NCI-H2171 (cell line): ENCODE results near the gene AANAT.

Experiments
- DNase-seq: peaks from one replicate; lab custom pipeline; 2025; lab: John Stamatoyannopoulos, UW

The AANAT gene

GRCh38 chr17:76467366-76467765 lies at the start of gene AANAT:
Gene AANAT, plus strand, starts transcription at chr17:76467603. Its CDS starts 1,144 bp downstream, at chr17:76468747.
- DNase-seq: peak; percentile 30

GRCh38 chr17:76419576-76420260 lies 47.7 kb upstream of the AANAT start:
- DNase-seq: no peak

GRCh38 chr17:76420356-76421043 lies 46.9 kb upstream of the AANAT start:
- DNase-seq: no peak

- DNase-seq: no peak
Observed at GRCh38 chr17:76421044-76421407, 46.4 kb upstream of the AANAT start.

GRCh38 chr17:76422406-76422805 lies 45.0 kb upstream of the AANAT start:
- DNase-seq: no peak

GRCh38 chr17:76422860-76423259 lies 44.5 kb upstream of the AANAT start:
- DNase-seq: no peak

- no peak for DNase-seq
Observed at GRCh38 chr17:76426853-76427252, 40.5 kb upstream of the AANAT start.

GRCh38 chr17:76427501-76428231 lies 39.7 kb upstream of the AANAT start:
- DNase-seq: no peak

GRCh38 chr17:76428511-76428910 lies 38.9 kb upstream of the AANAT start:
- DNase-seq: no peak

- no peak for DNase-seq
Observed at GRCh38 chr17:76431509-76431908, 35.9 kb upstream of the AANAT start.

GRCh38 chr17:76432004-76432403 lies 35.4 kb upstream of the AANAT start:
- no peak for DNase-seq

GRCh38 chr17:76432712-76433336 lies 34.6 kb upstream of the AANAT start:
- no peak for DNase-seq

GRCh38 chr17:76433693-76434092 lies 33.7 kb upstream of the AANAT start:
- no peak for DNase-seq

- no peak for DNase-seq
Observed at GRCh38 chr17:76434870-76435269, 32.5 kb upstream of the AANAT start.

- DNase-seq: no peak
Observed at GRCh38 chr17:76435751-76436150, 31.7 kb upstream of the AANAT start.

- DNase-seq: no peak
Observed at GRCh38 chr17:76437467-76438402, 29.7 kb upstream of the AANAT start.

GRCh38 chr17:76438906-76439305 lies 28.5 kb upstream of the AANAT start:
- DNase-seq: no peak

GRCh38 chr17:76439314-76439928 lies 28.0 kb upstream of the AANAT start:
- DNase-seq: no peak

- no peak for DNase-seq
Observed at GRCh38 chr17:76440751-76441362, 26.5 kb upstream of the AANAT start.

- no peak for DNase-seq
Observed at GRCh38 chr17:76441686-76442340, 25.6 kb upstream of the AANAT start.
